Caco-2 (cell line): ENCODE measurements around the gene SLC12A8. TPM values are rescaled to one million over a fixed set of nuclear protein-coding genes. Genes with fewer than 3 reads are reported as not detected.
A peak's percentile ranks its signal among the peaks of the same experiment; 100 is the strongest.

Source experiments
- BruUV-seq: library from RNA; stranded (reverse); fragments of 400-500 nt; replicated peaks from 2 replicates; lab custom pipeline; 2021; lab: Mats Ljungman, UMichigan
- CTCF ChIA-PET: fragments of 300-600 bp; sonication (Branson Sonifier 250); formaldehyde crosslinking; loops from one replicate; lab custom pipeline; 2022; ENCODE audit warnings: antibody characterized with exemption; lab: Charles Lee
- POLR2A ChIA-PET: fragments of 300-600 bp; sonication (Branson Sonifier 250); formaldehyde crosslinking; loops from one replicate; lab custom pipeline; 2022; ENCODE audit warnings: antibody characterized with exemption; lab: Charles Lee
- DNase-seq, 2 experiments: peaks; one replicate each; pipeline versions ENCODE4 v3.0.0 to v3.0.0-alpha.2; 2020 to 2022
- H3K27me3 ChIP-seq: replicated peaks from 2 replicates; pipeline ENCODE4 v1.6.0; 2011; ENCODE audit warnings: low read length; ENCODE audit not compliant: control insufficient read depth, insufficient read depth
- H3K36me3 ChIP-seq: 2 replicates; pipeline ENCODE4 v1.5.1; 2011; ENCODE audit warnings: low read length; ENCODE audit not compliant: control insufficient read depth, insufficient read depth
- H3K4me1 ChIP-seq: fragments of 250-450 bp; sonication (Bioruptor Pico); 2 replicates; pipeline ENCODE4 v1.5.1; 2020; ENCODE audit warnings: mild to moderate bottlenecking
- H3K4me3 ChIP-seq: 2 replicates; pipeline ENCODE4 v1.5.1; 2011; ENCODE audit warnings: low read depth, mild to moderate bottlenecking, control low read depth, low read length
- H3K9me3 ChIP-seq: fragments of 250-450 bp; sonication (Bioruptor Pico); 2 replicates; pipeline ENCODE4 v1.5.1; 2020; ENCODE audit warnings: mild to moderate bottlenecking, moderate library complexity
- H3K27ac Mint-ChIP-seq: one replicate; pipeline ENCODE4 v1.8.0; 2022; ENCODE audit warnings: mixed read lengths; ENCODE audit not compliant: unreplicated experiment
- H3K27me3 Mint-ChIP-seq: one replicate; pipeline ENCODE4 v1.8.0; 2022; ENCODE audit warnings: mixed read lengths; ENCODE audit not compliant: insufficient read depth, unreplicated experiment
- H3K36me3 Mint-ChIP-seq: one replicate; pipeline ENCODE4 v1.8.0; 2022; ENCODE audit warnings: mild to moderate bottlenecking, mixed read lengths; ENCODE audit not compliant: insufficient read depth, unreplicated experiment
- H3K4me1 Mint-ChIP-seq: one replicate; pipeline ENCODE4 v1.8.0; 2022; ENCODE audit warnings: low read depth, mixed read lengths; ENCODE audit not compliant: unreplicated experiment
- H3K4me3 Mint-ChIP-seq: one replicate; pipeline ENCODE4 v1.8.0; 2022; ENCODE audit warnings: mild to moderate bottlenecking, moderate library complexity, mixed read lengths; ENCODE audit not compliant: unreplicated experiment
- H3K9me3 Mint-ChIP-seq: one replicate; pipeline ENCODE4 v1.8.0; 2022; ENCODE audit warnings: mixed read lengths; ENCODE audit not compliant: unreplicated experiment
- intact Hi-C: fragments of 100-400 bp; cut with micrococcal nuclease; formaldehyde crosslinking; loops from one replicate; pipeline ENCODE4 v1.10.0; 2022; ENCODE audit not compliant: unreplicated experiment
- total RNA-seq: library from RNA; stranded (reverse); gene quantifications from 2 replicates; pipeline ENCODE4 v1.2.3, GENCODE V29; 2022
- TF ChIP-seq, protein P1 (sequence below), 2 experiments: fragments of 200-600 bp in 1 of 2; IDR thresholded peaks; 1 replicate in 1 of 2; 2 replicates in 1 of 2; pipeline versions ENCODE4 v1.5.1 to v1.8.0; 2011 to 2022; ENCODE audit warnings: antibody characterized with exemption in 1 of 2, control low read depth in 1 of 2, inconsistent platforms in 1 of 2, low read depth in 1 of 2, low read length in 1 of 2, mild to moderate bottlenecking in 1 of 2, moderate library complexity in 1 of 2; ENCODE audit not compliant: insufficient read depth in 1 of 2, severe bottlenecking in 1 of 2, unreplicated experiment in 1 of 2

Gene SLC12A8
- total RNA-seq, 1 experiment from 2014 or later: 23.3 TPM

GRCh38 chr3:125140818-125141595 is 71.5 kb downstream of the SLC12A8 start:
- Mint-ChIP-seq H3K4me1 (peaks cover 18% of the 10 kb centered on the region), H3K9me3 (no peaks in the 10 kb centered on the region), H3K36me3 (peaks cover 6% of the 10 kb centered on the region), H3K27ac (peak overlapping the region; percentile 11), H3K27me3 (no peaks in the 10 kb centered on the region), H3K4me3 (no peak overlapping the region)
- Histone ChIP-seq H3K4me3 (no peak overlapping the region), H3K27me3 (no peaks in the 10 kb centered on the region), H3K36me3 (0 out of 2 replicates have a peak, but pooled peaks cover 2% of the 10 kb centered on the region), H3K4me1 (peaks cover 14% of the 10 kb centered on the region), H3K9me3 (no peaks in the 10 kb centered on the region)
- POLR2A ChIA-PET: no interaction called here
- TF ChIP-seq, protein P1, sequence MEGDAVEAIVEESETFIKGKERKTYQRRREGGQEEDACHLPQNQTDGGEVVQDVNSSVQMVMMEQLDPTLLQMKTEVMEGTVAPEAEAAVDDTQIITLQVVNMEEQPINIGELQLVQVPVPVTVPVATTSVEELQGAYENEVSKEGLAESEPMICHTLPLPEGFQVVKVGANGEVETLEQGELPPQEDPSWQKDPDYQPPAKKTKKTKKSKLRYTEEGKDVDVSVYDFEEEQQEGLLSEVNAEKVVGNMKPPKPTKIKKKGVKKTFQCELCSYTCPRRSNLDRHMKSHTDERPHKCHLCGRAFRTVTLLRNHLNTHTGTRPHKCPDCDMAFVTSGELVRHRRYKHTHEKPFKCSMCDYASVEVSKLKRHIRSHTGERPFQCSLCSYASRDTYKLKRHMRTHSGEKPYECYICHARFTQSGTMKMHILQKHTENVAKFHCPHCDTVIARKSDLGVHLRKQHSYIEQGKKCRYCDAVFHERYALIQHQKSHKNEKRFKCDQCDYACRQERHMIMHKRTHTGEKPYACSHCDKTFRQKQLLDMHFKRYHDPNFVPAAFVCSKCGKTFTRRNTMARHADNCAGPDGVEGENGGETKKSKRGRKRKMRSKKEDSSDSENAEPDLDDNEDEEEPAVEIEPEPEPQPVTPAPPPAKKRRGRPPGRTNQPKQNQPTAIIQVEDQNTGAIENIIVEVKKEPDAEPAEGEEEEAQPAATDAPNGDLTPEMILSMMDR (IDR thresholded peaks at IDR 0.05; ENCODE audit: insufficient read depth in 1 of 2, low read depth in 1 of 2, low read length in 1 of 2, severe bottlenecking in 1 of 2, unreplicated experiment in 1 of 2): no peak
- no TSS peak for BruUV-seq
- DNase-seq: no peak
- intact Hi-C loops: no loop called here
- CTCF ChIA-PET: no interaction called here

DNA sequence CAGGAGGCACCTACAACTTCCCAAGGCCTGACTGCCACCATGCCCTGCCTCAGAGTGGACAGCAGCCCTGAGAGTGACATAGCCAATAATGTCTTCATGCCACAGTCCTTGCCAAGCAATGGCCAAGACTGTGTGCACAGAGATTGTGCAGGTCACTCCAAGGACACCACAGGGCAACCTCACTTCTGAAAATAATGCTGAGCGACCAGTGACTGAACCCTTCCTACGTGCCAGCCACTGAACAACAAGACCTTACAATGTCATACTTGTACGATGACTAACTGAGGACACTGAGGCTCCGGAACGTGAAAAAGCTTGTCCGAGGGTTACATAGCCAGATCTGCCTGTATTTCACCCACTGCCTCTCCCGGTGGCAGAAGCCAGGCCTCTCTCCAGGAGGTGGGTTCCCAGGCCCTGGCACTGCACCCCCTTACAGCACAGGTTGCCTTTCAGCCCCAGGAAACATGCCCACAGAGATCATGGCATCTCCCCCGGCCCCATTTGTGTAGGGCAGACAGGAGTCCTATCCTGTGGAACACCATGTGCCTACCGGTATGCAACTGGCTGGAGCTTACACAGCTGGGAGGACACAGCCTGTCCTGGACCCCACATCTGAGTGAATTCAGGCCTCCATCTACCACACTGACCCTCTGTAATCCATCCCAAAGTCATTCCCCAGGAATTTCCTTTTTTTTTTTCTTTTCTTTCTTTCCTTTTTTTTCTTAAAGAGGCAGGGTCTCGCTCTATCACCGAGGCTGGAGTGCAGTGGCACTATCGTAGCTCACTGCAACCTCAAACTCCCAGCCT is 72.3 kb downstream of the SLC12A8 start:
- no peak overlapping the region for H3K4me3 Mint-ChIP-seq
- Histone ChIP-seq H3K27me3 (no peaks in the 10 kb centered on the region), H3K36me3 (0 out of 2 replicates have a peak, but pooled peaks cover 2% of the 10 kb centered on the region), H3K4me1 (peaks cover 14% of the 10 kb centered on the region), H3K9me3 (no peaks in the 10 kb centered on the region), H3K4me3 (no peak overlapping the region)
- H3K36me3 Mint-ChIP-seq: peaks cover 6% of the 10 kb centered on the region
- ChIA-PET CTCF (no interaction called here), POLR2A (no interaction called here)
- H3K27ac Mint-ChIP-seq: peak overlapping the region; percentile 11
- no peaks in the 10 kb centered on the region for H3K27me3 Mint-ChIP-seq
- intact Hi-C loops: no loop called here
- no TSS peak for BruUV-seq
- DNase-seq: no peak
- peaks cover 18% of the 10 kb centered on the region for H3K4me1 Mint-ChIP-seq
- TF ChIP-seq, protein P1 (IDR thresholded peaks at IDR 0.05; ENCODE audit: insufficient read depth in 1 of 2, low read depth in 1 of 2, low read length in 1 of 2, severe bottlenecking in 1 of 2, unreplicated experiment in 1 of 2): no peak
- H3K9me3 Mint-ChIP-seq: no peaks in the 10 kb centered on the region

DNA sequence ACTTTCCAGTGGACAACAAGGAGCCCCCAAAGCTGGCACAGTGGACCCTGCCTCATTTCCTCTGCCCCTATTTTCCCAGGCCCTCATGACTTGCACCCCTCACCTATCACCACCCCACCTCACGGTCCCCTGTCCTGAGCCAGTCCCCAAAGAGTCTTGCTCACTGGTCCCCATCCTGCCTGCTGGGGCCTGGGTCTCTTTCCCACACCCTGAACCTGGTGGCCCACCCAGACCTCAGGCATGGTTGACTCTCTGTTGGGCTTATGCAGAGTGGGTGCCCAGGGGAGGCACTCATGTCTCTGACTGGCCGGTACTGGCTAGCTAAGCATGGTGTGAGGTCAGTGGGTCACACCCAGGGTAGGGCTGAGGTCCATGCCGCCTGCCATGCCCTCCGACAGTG is 73.2 kb downstream of the SLC12A8 start:
- CTCF ChIA-PET: no interaction called here
- DNase-seq: no peak

More for the DNA sequence above, 73.2 kb downstream of the SLC12A8 start:
- H3K27ac Mint-ChIP-seq: no peak overlapping the region
- no peak overlapping the region for H3K4me3 Mint-ChIP-seq
- POLR2A ChIA-PET: no interaction called here
- Histone ChIP-seq H3K4me1 (peaks cover 11% of the 10 kb centered on the region), H3K4me3 (no peak overlapping the region), H3K27me3 (no peaks in the 10 kb centered on the region), H3K9me3 (no peaks in the 10 kb centered on the region), H3K36me3 (peaks cover 2% of the 10 kb centered on the region; the same call in 1 of the 2 replicates)
- no peaks in the 10 kb centered on the region for H3K27me3 Mint-ChIP-seq
- TF ChIP-seq, protein P1 (IDR thresholded peaks at IDR 0.05; ENCODE audit: insufficient read depth in 1 of 2, low read depth in 1 of 2, low read length in 1 of 2, severe bottlenecking in 1 of 2, unreplicated experiment in 1 of 2): no peak
- intact Hi-C loops: no loop called here
- no TSS peak for BruUV-seq
- peaks cover 6% of the 10 kb centered on the region for H3K36me3 Mint-ChIP-seq
- peaks cover 18% of the 10 kb centered on the region for H3K4me1 Mint-ChIP-seq
- no peaks in the 10 kb centered on the region for H3K9me3 Mint-ChIP-seq
